A673 (cell line): ENCODE results near the gene TGM6.

Experiments
- CTCF ChIP-seq: fragments of 300-800, 200-600 bp; sonication (generic); conservative IDR thresholded peaks from 2 replicates; pipeline ENCODE4 v1.5.1; 2017; ENCODE audit warnings: low read depth, mild to moderate bottlenecking, antibody characterized with exemption, low read length, moderate library complexity, mixed read lengths
- EZH2 ChIP-seq: fragments of 200-600 bp; sonication (generic); IDR thresholded peaks from 2 replicates; pipeline ENCODE4 v1.6.1; 2017; ENCODE audit warnings: borderline replicate concordance, low read depth, mild to moderate bottlenecking, mixed read lengths, antibody characterized with exemption, low read length; ENCODE audit not compliant: poor library complexity, severe bottlenecking

- TF ChIP-seq CTCF (no peak), EZH2 (no peak)
Observed at GRCh38 chr20:2473516-2473915, 92.8 kb downstream of the TGM6 start.
